GM18508 (cell line): ENCODE measurements around the gene DHRS7B.
"Not testable (repeated sequence)": the region's sequence is repeated elsewhere in the genome, so short reads cannot be mapped to it uniquely, and the experiment has no call there.

Experiments used
- ATAC-seq: cut with Tn5 transposase; IDR thresholded peaks from one replicate; pipeline ENCODE4 v1.9.1; 2021; ENCODE audit warnings: moderate number of reproducible peaks; ENCODE audit not compliant: insufficient read depth, unreplicated experiment

DHRS7B gene, protein sequence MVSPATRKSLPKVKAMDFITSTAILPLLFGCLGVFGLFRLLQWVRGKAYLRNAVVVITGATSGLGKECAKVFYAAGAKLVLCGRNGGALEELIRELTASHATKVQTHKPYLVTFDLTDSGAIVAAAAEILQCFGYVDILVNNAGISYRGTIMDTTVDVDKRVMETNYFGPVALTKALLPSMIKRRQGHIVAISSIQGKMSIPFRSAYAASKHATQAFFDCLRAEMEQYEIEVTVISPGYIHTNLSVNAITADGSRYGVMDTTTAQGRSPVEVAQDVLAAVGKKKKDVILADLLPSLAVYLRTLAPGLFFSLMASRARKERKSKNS

GRCh38 chr17:21126645-21127508 lies at the start of gene DHRS7B:
Gene DHRS7B (plus strand): TSS chr17:21126964. CDS start chr17:21126972, 8 bp downstream.
- peak; percentile 90 for ATAC-seq

DNA sequence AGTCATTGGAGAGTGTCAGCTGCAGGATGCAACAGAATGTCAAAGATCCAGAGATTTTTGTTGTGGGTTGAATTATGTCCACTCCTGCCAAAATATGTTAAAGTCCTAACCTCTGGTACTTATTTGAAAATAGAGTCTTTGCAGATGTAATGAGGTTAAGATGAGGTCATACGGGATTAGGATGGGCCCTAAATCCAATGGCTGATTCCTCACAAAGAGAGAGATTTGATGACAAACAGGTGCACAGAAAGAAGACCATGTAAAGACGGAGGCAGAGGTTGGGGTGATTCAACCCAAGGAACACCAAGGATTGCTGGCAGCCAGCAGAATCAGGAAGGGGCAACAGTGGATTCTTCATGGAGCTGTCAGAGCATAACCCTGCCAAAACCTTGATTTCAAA lies 49.5 kb upstream of the DHRS7B start:
- no peak for ATAC-seq

GRCh38 chr17:21078016-21078780 lies 48.6 kb upstream of the DHRS7B start:
- ATAC-seq: no peak

GRCh38 chr17:21079196-21079595 lies 47.6 kb upstream of the DHRS7B start:
- ATAC-seq: no peak

DNA sequence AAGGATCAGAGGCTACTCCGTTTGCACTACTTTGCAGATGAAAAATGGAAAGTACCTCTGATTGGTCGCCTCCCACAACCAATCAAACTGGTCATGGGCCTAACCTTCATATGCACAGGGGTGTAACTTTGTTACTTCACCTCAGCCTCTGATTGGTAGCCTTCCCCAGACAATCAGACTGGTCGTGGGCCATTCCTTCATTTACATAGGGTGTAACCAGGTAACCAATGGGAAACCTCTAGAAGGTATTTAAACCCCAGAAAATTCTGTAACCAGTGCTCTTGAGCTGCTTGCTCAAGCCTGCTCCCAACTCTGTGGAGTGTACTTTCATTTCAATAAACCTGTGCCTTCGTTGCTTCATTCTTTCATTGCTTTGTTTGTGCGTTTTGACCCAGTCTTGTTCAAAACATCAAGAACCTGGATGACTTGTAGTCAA lies 44.7 kb upstream of the DHRS7B start:
- no peak for ATAC-seq

- not testable (repeated sequence) for ATAC-seq
These were observed 41.5 kb upstream of the DHRS7B start for GRCh38 chr17:21085280-21085679.

DNA sequence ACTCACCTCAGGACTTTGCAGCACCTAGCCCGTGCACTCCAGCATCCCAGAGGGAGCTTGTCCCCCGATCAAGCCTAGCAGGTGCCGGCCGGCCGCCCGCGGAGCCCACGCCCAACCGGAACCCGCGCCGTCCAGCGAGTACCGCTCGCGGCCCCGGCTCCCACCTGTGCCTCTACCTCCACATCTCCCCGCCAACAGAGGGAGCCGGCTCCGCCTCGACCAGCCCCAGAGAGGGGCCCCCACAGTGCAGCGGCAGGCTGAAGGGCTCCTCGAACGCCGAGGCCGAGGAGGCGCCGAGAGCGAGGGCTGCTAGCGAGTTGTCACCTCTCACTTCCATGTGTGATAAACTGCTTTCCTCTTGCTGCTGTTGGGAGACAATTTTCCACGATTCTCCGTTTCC lies 41.1 kb upstream of the DHRS7B start:
- ATAC-seq: no peak

GRCh38 chr17:21089145-21089544 lies 37.6 kb upstream of the DHRS7B start:
- no peak for ATAC-seq

- ATAC-seq: no peak
These were observed 36.5 kb upstream of the DHRS7B start for GRCh38 chr17:21089933-21090901.

DNA sequence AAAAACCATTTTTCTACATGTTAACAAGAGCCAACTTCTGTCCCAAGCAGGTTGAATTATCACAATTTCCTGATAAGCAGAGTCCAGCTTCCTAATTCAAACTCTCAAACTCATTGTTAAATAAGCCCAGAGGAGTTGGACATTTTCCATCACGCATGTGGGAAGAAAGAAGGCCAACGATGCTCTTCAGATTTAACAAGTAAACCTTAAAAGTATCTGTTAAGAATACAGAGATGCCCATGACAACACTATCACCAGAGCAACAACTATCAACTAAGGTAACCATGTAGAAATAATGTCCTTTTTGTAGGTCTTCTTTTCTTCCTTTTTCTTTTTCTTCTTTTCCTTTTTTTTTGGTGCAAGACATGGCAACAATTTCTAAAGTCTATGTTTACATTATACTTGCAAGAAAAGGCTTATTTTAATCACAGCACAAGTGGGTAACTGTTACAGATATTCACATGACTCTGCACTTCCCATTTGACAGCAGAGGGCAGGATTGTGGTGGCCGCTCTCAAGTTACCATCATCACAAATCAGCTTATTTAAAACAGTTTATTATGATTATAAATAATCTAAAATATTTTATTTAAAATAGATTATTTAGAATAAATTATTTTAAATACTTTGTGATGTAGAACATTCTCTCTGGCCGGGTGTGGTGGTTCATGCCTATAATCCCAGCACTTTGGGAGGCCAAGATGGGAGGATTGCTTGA lies 35.7 kb upstream of the DHRS7B start:
- ATAC-seq: no peak

DNA sequence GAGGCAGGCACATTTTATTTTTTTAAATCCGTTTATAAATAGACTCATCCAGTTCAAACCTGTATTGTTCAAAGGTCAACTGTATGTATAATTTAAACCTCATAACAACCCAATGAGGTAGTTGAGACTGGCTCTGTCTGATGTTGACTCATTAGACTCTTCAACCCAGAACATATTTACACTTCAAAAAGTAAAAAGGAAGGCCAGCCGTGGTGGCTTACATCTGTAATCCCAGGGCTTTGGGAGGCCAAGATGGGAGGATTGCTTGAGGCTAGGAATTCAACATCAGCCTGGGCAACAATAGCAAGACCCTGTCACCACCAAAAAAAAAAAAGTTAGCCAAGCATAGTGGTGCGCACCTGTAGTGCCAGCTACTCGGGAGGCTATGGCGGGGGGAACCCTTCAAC lies 32.5 kb upstream of the DHRS7B start:
- ATAC-seq: no peak

- ATAC-seq: no peak
These were observed 31.0 kb upstream of the DHRS7B start for GRCh38 chr17:21095735-21096134.

GRCh38 chr17:21096874-21097273 lies 29.9 kb upstream of the DHRS7B start:
- no peak for ATAC-seq

DNA sequence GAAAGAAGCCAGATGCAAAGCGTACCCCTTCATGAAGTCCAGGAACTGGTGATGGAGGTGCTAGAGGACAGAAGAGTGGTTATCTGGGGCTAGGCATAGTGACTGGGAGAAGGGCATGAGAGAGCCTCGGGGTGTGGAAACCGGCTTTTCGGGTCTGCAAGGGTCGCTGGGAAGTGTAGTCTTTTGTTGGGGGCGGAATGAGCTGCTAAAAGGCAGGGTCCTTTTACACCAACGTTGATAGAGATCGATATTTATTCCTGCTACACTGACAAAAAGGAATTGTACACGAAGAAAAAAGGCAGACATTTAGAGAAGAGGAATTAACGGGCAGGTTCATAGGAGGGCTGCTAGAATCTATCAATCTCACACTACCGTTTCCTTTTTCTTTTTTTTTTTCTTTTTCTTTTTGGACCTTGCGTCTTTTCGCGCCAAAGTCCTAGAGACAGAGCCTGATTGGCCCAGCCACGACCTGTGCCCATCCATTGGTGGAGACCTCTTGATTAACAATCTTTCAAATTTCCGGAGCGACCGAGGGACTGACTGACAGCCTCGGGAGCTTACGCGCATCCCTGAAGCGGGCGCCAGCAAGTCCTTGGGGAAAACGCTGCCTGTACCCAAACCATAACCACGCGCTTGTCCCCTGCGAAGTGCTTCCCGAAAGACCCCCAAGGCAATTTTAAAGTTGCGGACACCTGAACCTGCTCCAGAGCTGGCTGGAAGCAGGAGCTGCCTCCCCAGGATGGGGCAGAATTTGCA lies 27.7 kb upstream of the DHRS7B start:
- peak; percentile 65 for ATAC-seq

GRCh38 chr17:21100636-21101035 lies 26.1 kb upstream of the DHRS7B start:
- no peak for ATAC-seq

GRCh38 chr17:21104608-21105007 lies 22.2 kb upstream of the DHRS7B start:
- no peak for ATAC-seq

- no peak for ATAC-seq
These were observed 21.5 kb upstream of the DHRS7B start for GRCh38 chr17:21105064-21105894.
